ENCODE measurements around the gene REC8.

GRCh38 chr14:24172261-24172860 lies 481 bp downstream of the REC8 start:
- TF ChIP-seq, protein P1, sequence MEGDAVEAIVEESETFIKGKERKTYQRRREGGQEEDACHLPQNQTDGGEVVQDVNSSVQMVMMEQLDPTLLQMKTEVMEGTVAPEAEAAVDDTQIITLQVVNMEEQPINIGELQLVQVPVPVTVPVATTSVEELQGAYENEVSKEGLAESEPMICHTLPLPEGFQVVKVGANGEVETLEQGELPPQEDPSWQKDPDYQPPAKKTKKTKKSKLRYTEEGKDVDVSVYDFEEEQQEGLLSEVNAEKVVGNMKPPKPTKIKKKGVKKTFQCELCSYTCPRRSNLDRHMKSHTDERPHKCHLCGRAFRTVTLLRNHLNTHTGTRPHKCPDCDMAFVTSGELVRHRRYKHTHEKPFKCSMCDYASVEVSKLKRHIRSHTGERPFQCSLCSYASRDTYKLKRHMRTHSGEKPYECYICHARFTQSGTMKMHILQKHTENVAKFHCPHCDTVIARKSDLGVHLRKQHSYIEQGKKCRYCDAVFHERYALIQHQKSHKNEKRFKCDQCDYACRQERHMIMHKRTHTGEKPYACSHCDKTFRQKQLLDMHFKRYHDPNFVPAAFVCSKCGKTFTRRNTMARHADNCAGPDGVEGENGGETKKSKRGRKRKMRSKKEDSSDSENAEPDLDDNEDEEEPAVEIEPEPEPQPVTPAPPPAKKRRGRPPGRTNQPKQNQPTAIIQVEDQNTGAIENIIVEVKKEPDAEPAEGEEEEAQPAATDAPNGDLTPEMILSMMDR (IDR thresholded peaks at IDR 0.05; ENCODE audit: poor library complexity) = no peak
- TF ChIP-seq EZH2phosphoT487 (IDR thresholded peaks at IDR 0.05; ENCODE audit: low read depth, severe bottlenecking, unreplicated experiment) = no peak
- no peak for TF ChIP-seq EZH2 (IDR thresholded peaks at IDR 0.05; ENCODE audit: borderline replicate concordance)

All from hepatocyte (in vitro differentiated cells).